Measurements from ENCODE around the gene WDR49.

GRCh38 chr3:167671878-167672427, 18.2 kb upstream of the WDR49 start:
- no peak for TF ChIP-seq CTCF (IDR thresholded peaks at IDR 0.05; ENCODE audit: insufficient read depth, low read depth, low read length)
- no peak for TF ChIP-seq EZH2 (IDR thresholded peaks at IDR 0.05; ENCODE audit: insufficient read depth, low read length)

Data from astrocyte (in vitro differentiated cells and primary cell).